H7 (cell line): ENCODE results near the gene SLC20A1. TPM values are rescaled to one million over a fixed set of nuclear protein-coding genes. Genes with fewer than 3 reads are reported as not detected.
"Not testable (repeated sequence)": the region's sequence is repeated elsewhere in the genome, so short reads cannot be mapped to it uniquely, and the experiment has no call there.

Experiments
- DNase-seq: peaks from one replicate; pipeline ENCODE4 v3.0.0; 2012
- H3K27me3 ChIP-seq: 2 replicates; pipeline ENCODE4 v1.6.0; 2011; ENCODE audit warnings: mild to moderate bottlenecking, low read length; ENCODE audit not compliant: control insufficient read depth, insufficient read depth
- H3K36me3 ChIP-seq: replicated peaks from 2 replicates; pipeline ENCODE4 v1.5.1; 2011; ENCODE audit warnings: low read length; ENCODE audit not compliant: control insufficient read depth, insufficient read depth
- H3K4me3 ChIP-seq: 2 replicates; pipeline ENCODE4 v1.5.1; 2011; ENCODE audit warnings: low read depth, mild to moderate bottlenecking, control low read depth, low read length, moderate library complexity; ENCODE audit not compliant: insufficient read depth
- total RNA-seq: library from RNA; depleted of rRNA; stranded (reverse); fragments of >200 nt; shearing (Covaris generic); gene quantifications from 2 replicates; pipeline ENCODE4 v1.2.3, GENCODE V29; 2014

Gene SLC20A1
- total RNA-seq, 1 experiment from 2014 or later: 34.3 TPM

- Histone ChIP-seq H3K36me3 (peaks cover 43% of the 10 kb centered on the region), H3K27me3 (no peaks in the 10 kb centered on the region), H3K4me3 (no peak overlapping the region)
- no peak for DNase-seq
These were observed 10.9 kb downstream of the SLC20A1 start for GRCh38 chr2:112656679-112657078.

- no peak overlapping the region for H3K4me3 ChIP-seq
- no peaks in the 10 kb centered on the region for H3K27me3 ChIP-seq
- H3K36me3 ChIP-seq: peaks cover 37% of the 10 kb centered on the region
- no peak for DNase-seq
These were observed 12.6 kb downstream of the SLC20A1 start for GRCh38 chr2:112658301-112658700.

- H3K36me3 ChIP-seq: peaks cover 37% of the 10 kb centered on the region
- H3K4me3 ChIP-seq: no peak overlapping the region
- H3K27me3 ChIP-seq: no peaks in the 10 kb centered on the region
- no peak for DNase-seq
These were observed 13.3 kb downstream of the SLC20A1 start for GRCh38 chr2:112658839-112659667.

- DNase-seq: no peak
- no peak overlapping the region for H3K4me3 ChIP-seq
- peaks cover 36% of the 10 kb centered on the region for H3K36me3 ChIP-seq
- no peaks in the 10 kb centered on the region for H3K27me3 ChIP-seq
These were observed 14.4 kb downstream of the SLC20A1 start for GRCh38 chr2:112660138-112660537.

- peaks cover 31% of the 10 kb centered on the region for H3K36me3 ChIP-seq
- no peak for DNase-seq
- H3K4me3 ChIP-seq: no peak overlapping the region
- no peaks in the 10 kb centered on the region for H3K27me3 ChIP-seq
These were observed 16.0 kb downstream of the SLC20A1 start for GRCh38 chr2:112661656-112662305.

DNA sequence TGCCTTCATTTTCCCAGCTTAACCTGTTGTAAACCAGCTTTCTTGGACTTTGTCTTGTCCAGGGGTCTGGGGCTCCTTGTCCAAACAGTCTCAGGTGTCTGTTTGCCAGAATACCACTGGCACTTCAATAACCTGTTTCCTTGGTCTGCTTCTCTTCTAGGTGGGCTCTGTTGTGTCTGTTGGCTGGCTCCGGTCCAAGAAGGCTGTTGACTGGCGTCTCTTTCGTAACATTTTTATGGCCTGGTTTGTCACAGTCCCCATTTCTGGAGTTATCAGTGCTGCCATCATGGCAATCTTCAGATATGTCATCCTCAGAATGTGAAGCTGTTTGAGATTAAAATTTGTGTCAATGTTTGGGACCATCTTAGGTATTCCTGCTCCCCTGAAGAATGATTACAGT is 17.0 kb downstream of the SLC20A1 start:
- DNase-seq: no peak
- no peaks in the 10 kb centered on the region for H3K27me3 ChIP-seq
- H3K36me3 ChIP-seq: peaks cover 31% of the 10 kb centered on the region
- no peak overlapping the region for H3K4me3 ChIP-seq

DNA sequence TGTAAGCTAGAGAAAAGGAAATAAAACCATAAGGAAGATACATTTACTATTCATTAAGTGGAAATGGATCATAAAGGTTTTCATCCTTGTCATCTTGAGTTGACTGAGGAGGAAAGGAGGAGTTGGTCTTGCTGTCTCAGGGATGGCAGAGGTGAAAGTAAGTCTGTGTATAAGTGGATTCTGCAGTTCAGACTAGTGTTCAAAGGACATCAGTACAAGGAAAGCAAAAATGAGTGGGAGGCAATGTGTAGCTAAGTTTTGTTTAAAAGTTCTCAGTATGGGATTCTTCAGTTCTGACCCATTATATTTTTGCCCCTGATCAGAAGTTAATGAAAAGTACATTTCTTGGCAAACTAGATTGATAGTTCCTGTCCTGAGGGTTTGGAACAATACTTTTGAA is 18.9 kb downstream of the SLC20A1 start:
- Histone ChIP-seq H3K36me3 (peaks cover 20% of the 10 kb centered on the region), H3K4me3 (no peak overlapping the region), H3K27me3 (no peaks in the 10 kb centered on the region)
- no peak for DNase-seq

DNA sequence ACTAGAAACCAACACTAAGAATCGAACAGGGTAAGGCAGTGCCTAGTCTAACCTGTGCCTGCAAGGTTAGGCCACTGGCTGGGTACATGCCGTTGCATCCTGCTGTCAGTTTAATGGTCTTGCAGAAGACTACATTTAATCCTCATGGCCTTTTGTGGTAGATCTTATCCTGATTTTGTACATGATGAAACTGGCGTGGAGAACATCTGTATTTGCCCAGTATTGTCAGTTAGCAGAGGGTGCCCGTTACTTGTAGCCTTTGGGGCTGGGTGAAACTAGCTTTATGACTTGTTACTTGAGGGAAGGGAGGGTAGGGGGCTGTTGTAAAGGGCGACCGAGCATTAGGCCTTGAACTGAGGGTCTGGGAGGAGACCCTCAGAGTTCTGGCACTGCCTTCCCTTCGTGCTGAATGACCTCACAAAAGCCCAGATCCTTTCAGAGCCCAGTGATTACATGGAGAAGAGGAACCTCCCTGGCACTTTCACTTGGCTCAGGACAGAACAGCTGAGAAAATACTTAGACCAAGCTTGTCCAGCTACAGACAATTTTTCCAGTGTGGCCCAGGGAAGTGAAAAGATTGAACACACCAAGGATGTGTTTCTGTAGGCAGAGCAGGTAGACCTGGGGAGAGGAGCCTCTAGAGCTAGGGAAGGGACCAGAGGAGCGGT is 19.5 kb downstream of the SLC20A1 start:
- Histone ChIP-seq H3K27me3 (no peaks in the 10 kb centered on the region), H3K36me3 (peaks cover 16% of the 10 kb centered on the region), H3K4me3 (no peak overlapping the region)
- DNase-seq: no peak

- H3K36me3 ChIP-seq: peaks cover 8% of the 10 kb centered on the region
- no peaks in the 10 kb centered on the region for H3K27me3 ChIP-seq
- no peak overlapping the region for H3K4me3 ChIP-seq
- no peak for DNase-seq
These were observed 21.0 kb downstream of the SLC20A1 start for GRCh38 chr2:112666761-112667122.

DNA sequence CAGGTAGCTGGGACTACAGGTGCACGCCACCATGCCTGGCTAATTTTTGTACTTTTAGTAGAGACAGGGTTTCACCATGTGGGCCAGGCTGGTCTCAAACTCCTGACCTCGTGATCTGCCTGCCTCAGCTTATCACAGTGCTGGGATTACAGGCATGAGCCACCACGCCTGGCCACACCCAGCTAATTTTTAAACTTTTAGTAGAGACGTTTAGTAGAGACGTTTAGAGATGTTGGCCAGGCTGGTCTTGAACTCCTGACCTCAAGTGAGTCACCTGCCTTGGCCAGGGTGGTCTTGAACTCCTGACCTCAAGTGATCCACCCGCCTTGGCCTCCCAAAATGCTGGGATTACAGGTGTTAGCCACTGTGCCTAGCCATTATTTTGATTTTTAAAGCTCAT is 21.8 kb downstream of the SLC20A1 start:
- H3K36me3 ChIP-seq, H3K27me3 ChIP-seq, H3K4me3 ChIP-seq, DNase-seq: not testable (repeated sequence)

GRCh38 chr2:112669667-112670066 is 23.9 kb downstream of the SLC20A1 start:
- no peaks in the 10 kb centered on the region for H3K36me3 ChIP-seq
- H3K4me3 ChIP-seq: no peak overlapping the region
- H3K27me3 ChIP-seq: no peaks in the 10 kb centered on the region
- no peak for DNase-seq

GRCh38 chr2:112670252-112671022 is 24.7 kb downstream of the SLC20A1 start:
- Histone ChIP-seq H3K36me3 (no peaks in the 10 kb centered on the region), H3K4me3 (no peak overlapping the region), H3K27me3 (no peaks in the 10 kb centered on the region)
- DNase-seq: no peak

DNA sequence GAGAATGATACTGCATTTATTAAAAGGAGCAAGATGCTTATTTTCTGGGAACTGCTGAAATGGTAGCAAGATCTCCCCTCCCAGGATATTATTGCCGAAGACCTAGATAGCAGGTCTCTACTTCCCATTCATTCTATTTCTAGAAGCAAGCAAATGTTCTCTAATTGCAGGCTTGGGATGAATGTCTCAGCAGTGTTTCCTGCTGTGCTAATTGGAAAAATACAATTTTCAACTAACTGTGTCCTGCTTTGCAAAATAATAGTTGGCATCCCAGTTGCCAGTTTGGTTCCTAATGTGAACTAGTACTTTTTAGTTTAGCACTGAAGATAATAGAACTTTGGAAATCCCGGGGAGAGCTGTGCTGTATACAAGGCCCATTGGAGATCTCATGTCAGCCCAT is 26.1 kb downstream of the SLC20A1 start:
- no peaks in the 10 kb centered on the region for H3K36me3 ChIP-seq
- no peaks in the 10 kb centered on the region for H3K27me3 ChIP-seq
- DNase-seq: no peak
- no peak overlapping the region for H3K4me3 ChIP-seq

DNA sequence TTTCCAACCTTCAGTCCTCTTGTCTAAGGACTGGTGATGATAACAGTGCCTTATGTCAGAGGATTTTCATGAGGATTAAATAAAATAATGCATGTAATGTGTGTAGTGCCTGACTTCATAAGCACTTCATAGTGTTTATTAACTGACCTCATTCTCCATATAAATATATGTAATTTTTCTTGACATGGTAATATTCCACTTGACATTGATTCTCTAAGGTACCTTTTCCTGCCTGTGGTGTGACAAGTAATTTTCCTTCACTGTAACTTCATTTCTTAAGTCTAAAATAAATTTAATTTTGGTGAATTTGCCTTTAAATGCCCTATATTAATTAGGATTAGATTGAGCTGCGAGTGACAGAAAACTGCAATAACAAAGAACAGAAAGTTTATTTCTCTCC is 27.3 kb downstream of the SLC20A1 start:
- H3K27me3 ChIP-seq: no peaks in the 10 kb centered on the region
- no peaks in the 10 kb centered on the region for H3K36me3 ChIP-seq
- no peak for DNase-seq
- H3K4me3 ChIP-seq: no peak overlapping the region
